Neural crest cell (in vitro differentiated cells): Measurements from ENCODE around the gene CFAP210. TPM values are rescaled to one million over a fixed set of nuclear protein-coding genes. Genes with fewer than 3 reads are reported as not detected.

Experiments used
- DNase-seq: peaks from one replicate; pipeline ENCODE4 v3.0.0; 2021; ENCODE audit warnings: low read depth, mixed read lengths, low spot score
- H3K27ac Mint-ChIP-seq: one replicate; pipeline ENCODE4 v1.8.0; 2021; ENCODE audit warnings: mild to moderate bottlenecking, mixed read lengths; ENCODE audit not compliant: unreplicated experiment
- H3K27me3 Mint-ChIP-seq: 2 replicates; pipeline ENCODE4 v1.8.0; 2021; ENCODE audit warnings: low read depth, mild to moderate bottlenecking, mixed read lengths
- H3K36me3 Mint-ChIP-seq: 2 replicates; pipeline ENCODE4 v1.8.0; 2021; ENCODE audit warnings: low read depth, mild to moderate bottlenecking, mixed read lengths
- H3K4me1 Mint-ChIP-seq: 2 replicates; pipeline ENCODE4 v1.8.0; 2021; ENCODE audit warnings: mixed read lengths
- H3K4me3 Mint-ChIP-seq: one replicate; pipeline ENCODE4 v1.8.0; 2021; ENCODE audit warnings: mild to moderate bottlenecking, mixed read lengths
- H3K9me3 Mint-ChIP-seq: 2 replicates; pipeline ENCODE4 v1.8.0; 2021; ENCODE audit warnings: mixed read lengths
- CTCF ChIP-seq: fragments of 200-600 bp; sonication (generic); conservative IDR thresholded peaks from 2 replicates; pipeline ENCODE4 v1.5.0; 2021; ENCODE audit warnings: antibody characterized with exemption, mild to moderate bottlenecking
- total RNA-seq: library from RNA; stranded (reverse); gene quantifications from 2 replicates; pipeline ENCODE4 v1.2.1, GENCODE V29; 2021

The CFAP210 gene
- total RNA-seq, 1 donor from 2014 or later: 2.3 TPM

- H3K27ac Mint-ChIP-seq: no peak overlapping the region
- H3K4me1 Mint-ChIP-seq: no peaks in the 10 kb centered on the region
- H3K4me3 Mint-ChIP-seq: no peak overlapping the region
- no peak for DNase-seq
- no peak for TF ChIP-seq CTCF
- peaks cover 4% of the 10 kb centered on the region for H3K36me3 Mint-ChIP-seq
- peaks cover 2% of the 10 kb centered on the region for H3K9me3 Mint-ChIP-seq
- H3K27me3 Mint-ChIP-seq: no peaks in the 10 kb centered on the region
Observed at GRCh38 chr2:169672406-169672805, 21.8 kb downstream of the CFAP210 start.

- TF ChIP-seq CTCF: no peak
Observed at GRCh38 chr2:169670937-169671336, 23.3 kb downstream of the CFAP210 start.

GRCh38 chr2:169670215-169670651, 24.0 kb downstream of the CFAP210 start:
- Mint-ChIP-seq H3K4me1 (no peaks in the 10 kb centered on the region), H3K9me3 (peaks cover 2% of the 10 kb centered on the region), H3K27ac (no peak overlapping the region), H3K4me3 (no peak overlapping the region), H3K36me3 (peaks cover 4% of the 10 kb centered on the region), H3K27me3 (no peaks in the 10 kb centered on the region)
- no peak for DNase-seq
- TF ChIP-seq CTCF: no peak

More at GRCh38 chr2:169670937-169671336, 23.3 kb downstream of the CFAP210 start:
- H3K9me3 Mint-ChIP-seq: peaks cover 2% of the 10 kb centered on the region
- no peak overlapping the region for H3K27ac Mint-ChIP-seq
- H3K27me3 Mint-ChIP-seq: no peaks in the 10 kb centered on the region
- no peak for DNase-seq
- peaks cover 4% of the 10 kb centered on the region for H3K36me3 Mint-ChIP-seq
- H3K4me1 Mint-ChIP-seq: no peaks in the 10 kb centered on the region
- H3K4me3 Mint-ChIP-seq: no peak overlapping the region

GRCh38 chr2:169667583-169667982, 26.6 kb downstream of the CFAP210 start:
- no peak for TF ChIP-seq CTCF
- H3K4me1 Mint-ChIP-seq: no peaks in the 10 kb centered on the region
- no peak overlapping the region for H3K27ac Mint-ChIP-seq
- DNase-seq: no peak
- H3K36me3 Mint-ChIP-seq: peaks cover 4% of the 10 kb centered on the region
- peaks cover 2% of the 10 kb centered on the region for H3K9me3 Mint-ChIP-seq
- H3K27me3 Mint-ChIP-seq: no peaks in the 10 kb centered on the region
- no peak overlapping the region for H3K4me3 Mint-ChIP-seq

- H3K27ac Mint-ChIP-seq: no peak overlapping the region
Observed at GRCh38 chr2:169664978-169665930, 29.0 kb downstream of the CFAP210 start.

More at GRCh38 chr2:169664978-169665930, 29.0 kb downstream of the CFAP210 start:
- peaks cover 7% of the 10 kb centered on the region for H3K4me1 Mint-ChIP-seq
- H3K4me3 Mint-ChIP-seq: no peak overlapping the region
- TF ChIP-seq CTCF: no peak
- H3K9me3 Mint-ChIP-seq: no peaks in the 10 kb centered on the region
- no peaks in the 10 kb centered on the region for H3K27me3 Mint-ChIP-seq
- DNase-seq: no peak
- H3K36me3 Mint-ChIP-seq: peaks cover 2% of the 10 kb centered on the region
